GM04504 (cell line): ENCODE results near the gene ADAMTSL1.
A peak's percentile ranks its signal among the peaks of the same experiment; 100 is the strongest.
"Not testable (repeated sequence)": the region's sequence is repeated elsewhere in the genome, so short reads cannot be mapped to it uniquely, and the experiment has no call there.

Source experiments
- DNase-seq: peaks from one replicate; pipeline ENCODE4 v3.0.0-alpha.2; 2012; ENCODE audit warnings: low read depth

Gene ADAMTSL1

DNA sequence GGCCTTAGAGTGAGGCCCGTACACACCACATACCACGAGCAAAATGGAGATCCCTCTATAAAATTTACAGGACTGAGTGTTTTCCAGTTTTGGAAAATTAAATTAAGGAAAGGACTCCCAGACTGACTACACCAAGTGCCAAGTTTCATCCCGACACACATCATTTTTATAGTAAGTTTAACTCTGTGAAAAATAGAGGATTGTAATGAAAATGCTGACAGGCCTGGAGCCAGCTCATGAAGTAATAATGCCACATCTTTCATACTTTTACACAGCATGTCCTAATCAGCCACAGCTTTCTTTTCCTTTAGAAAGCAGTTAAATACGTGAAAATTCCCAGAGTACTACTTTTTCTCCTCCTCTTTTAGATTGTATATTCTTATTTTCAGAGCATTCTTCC is 389.8 kb downstream of the ADAMTSL1 start:
- peak; percentile 44 for DNase-seq

DNA sequence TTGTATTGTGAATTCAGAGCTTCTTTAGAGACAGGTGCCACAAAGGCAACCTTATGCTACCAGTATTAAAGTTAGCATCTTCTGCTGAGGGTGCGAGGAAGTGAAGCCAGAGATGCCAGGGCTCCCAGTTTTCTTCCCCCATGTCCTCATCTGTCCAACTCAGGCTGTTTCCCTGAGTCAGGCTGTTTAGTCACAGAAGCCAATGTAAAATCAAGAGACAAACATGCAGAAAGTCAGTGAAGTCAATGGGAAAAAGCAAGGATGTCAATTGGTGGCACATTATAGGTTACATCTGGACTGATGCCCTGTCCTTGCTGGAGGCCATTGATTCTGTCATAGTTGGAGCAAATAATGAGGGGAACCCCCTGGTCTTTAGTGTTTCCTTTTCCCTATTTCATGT is 390.6 kb downstream of the ADAMTSL1 start:
- DNase-seq: no peak

DNA sequence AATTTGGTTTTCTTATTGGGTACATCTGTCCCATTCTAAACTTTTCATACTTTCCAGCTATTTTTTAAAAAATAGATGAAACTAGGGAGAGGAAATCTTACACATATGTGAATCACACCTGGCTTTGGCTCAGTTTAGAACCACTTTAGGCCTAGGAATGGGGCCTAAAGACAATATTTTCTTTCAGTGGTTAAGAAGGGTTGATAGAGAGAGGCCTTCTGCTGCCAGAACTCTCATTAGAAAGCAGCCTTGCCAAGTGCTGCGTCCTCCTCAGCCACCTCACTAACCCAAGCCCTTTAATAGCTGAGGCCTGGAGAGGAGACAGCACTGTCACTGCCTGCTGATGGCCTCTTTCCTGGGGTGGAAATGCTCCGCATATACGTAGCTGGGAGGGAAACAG is 391.6 kb downstream of the ADAMTSL1 start:
- DNase-seq: no peak

DNA sequence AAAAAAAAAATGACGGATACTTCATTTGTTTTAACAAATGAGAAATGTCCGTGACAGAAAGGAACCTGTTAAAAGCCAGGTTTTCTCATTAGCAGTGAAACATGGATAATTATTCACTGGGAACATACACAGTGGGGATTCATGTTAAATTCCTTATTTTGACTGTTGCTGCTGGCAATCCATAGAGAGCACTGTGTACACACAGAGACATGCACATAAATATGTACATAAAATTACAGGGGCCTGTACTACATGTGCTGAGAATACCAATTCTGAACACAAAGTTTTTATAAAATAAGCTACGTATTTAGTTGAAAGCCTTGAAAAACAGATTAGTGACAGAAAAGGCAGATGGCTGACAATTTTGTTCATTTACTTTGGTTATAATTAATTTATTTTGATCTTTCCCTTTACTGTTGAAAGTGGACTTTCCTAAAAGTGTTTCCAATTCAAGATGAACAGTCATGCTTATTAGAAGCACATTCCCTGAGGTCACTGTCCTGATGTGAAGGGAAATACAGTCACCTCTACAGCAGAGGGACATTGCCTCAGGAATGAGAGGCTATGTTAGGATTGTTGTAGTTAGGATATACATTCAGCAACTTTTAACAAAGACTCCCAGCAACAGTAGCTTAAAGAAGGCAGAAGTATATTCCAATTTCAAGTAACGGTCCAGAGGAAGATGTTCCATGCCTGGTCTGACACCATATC is 392.3 kb downstream of the ADAMTSL1 start:
- no peak for DNase-seq

DNA sequence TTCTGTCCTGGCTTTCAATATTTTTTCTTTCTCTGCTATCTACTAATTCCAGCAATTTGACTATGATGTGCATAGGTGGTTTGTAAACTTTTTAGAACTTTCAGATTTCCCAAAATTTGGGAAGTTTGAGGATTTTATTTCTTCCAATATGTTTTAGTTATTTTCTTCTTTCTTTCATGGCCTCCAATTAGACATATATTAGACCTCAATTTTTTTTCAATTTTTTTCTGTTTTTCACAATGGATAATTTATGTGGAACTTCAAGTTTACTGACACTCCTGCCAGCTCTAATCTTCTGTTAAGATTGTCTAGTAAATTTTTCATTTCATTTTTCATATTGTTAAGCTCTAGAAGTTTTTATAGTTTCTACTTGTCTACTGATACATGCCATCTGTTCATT is 395.8 kb downstream of the ADAMTSL1 start:
- DNase-seq: no peak

DNA sequence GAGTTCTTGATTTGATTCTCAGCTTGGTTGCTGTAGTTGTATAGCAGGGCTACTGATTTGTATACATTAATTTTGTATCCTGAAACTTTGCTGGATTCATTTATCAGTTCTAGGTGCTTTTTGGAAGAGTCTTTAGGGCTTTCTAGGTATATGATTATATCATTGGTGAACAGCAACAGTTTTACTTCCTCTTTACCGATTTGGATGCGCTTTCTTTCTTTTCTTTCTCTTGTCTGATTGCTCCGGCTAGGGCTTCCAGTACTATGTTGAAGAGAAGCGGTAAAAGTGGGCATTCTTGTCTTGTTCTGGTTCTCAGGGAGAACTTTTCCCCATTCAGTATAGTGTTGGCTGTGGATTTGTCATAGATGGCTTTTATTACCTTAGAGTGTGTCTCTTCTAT is 400.1 kb downstream of the ADAMTSL1 start:
- DNase-seq: no peak

DNA sequence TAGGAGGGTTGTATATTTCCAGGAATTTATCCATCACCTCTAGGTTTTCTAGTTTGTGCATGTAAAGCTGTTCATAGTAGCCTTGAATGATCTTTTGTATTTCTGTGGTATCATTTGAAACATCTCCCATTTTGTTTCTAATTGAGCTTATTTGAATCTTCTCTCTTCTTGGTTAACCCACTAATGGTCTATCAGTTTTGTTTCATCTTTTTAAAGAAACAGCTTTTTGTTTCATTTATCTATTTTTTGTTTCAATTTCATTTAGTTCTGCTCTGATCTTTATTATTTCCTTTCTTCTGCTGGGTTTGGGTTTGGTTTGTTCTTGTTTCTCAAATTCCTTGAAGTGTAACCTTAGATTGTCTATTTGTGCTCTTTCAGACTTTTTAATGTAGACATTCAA is 401.0 kb downstream of the ADAMTSL1 start:
- not testable (repeated sequence) for DNase-seq

DNA sequence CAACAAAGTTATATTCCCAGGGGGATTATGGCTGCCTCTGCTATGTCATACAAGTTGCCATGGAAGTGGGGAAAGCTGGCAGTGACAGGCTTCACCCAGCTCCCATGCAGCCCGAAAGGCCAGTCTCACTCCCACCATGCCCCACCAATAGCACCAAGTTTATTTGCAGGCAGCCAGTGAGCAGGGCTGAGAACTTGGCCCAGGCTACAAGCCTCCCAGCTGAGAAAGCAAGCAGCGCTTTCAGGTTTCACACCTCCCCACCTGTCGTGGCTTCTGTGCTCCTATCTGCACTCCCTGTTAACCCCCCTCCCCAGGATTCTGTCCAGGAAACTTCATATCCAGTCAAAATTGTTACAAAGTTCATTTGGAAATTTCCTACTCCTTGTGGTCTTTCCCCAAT is 404.0 kb downstream of the ADAMTSL1 start:
- DNase-seq: no peak

DNA sequence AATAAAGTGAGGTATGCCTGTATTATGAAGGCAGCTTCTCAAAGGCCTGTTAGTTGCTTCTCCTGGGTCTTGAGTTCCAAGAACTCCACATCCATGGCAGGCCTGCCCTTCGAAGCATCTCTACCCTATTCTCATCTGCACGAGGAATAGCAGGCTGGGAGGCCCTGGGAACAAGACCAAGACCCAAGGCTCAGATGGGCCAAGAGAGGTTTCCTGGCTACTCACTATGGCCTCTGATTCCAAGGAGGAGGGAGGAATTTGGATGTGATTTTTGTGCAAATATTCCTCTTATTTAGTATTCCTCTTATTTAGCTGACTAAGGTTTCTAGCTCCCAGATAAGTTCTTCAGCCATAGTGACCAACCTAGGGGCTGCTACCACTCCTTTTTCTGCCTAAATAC is 407.8 kb downstream of the ADAMTSL1 start:
- DNase-seq: no peak

DNA sequence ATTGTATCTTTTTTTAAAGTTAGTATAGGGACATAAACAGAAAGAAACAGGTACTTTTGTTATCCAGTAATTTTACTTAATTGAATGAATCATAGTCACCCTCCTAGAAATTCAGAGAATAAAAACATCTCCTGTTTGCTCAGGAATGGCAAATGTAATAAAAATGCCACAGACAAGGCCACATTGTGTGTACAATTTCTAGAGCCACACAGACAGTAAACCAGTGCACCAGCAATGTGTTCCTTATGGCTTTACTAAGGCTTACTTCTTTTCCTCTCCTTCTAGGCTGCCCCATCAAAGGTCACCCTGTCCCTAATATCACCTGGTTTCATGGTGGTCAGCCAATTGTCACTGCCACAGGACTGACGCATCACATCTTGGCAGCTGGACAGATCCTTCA is 413.6 kb downstream of the ADAMTSL1 start:
- DNase-seq: no peak

DNA sequence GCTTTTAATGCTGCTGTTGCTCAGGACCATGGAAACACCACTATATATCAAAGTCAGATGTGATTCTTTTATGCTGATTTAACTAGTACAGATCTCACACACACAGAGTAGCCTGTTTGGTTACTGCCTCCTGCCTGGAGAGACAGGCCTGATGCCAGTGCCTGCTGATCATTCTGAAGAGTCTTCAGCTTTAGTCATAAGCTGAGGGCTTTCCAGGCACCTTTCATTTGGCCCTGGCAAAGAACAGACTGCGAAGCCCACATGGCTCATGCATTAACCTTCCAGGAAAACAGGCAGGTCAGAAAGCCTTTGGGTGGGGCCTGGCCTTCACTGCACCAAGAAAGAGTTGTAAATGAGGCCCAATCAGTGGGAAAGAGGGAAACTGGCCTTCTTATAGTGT is 414.3 kb downstream of the ADAMTSL1 start:
- peak; percentile 32 for DNase-seq

DNA sequence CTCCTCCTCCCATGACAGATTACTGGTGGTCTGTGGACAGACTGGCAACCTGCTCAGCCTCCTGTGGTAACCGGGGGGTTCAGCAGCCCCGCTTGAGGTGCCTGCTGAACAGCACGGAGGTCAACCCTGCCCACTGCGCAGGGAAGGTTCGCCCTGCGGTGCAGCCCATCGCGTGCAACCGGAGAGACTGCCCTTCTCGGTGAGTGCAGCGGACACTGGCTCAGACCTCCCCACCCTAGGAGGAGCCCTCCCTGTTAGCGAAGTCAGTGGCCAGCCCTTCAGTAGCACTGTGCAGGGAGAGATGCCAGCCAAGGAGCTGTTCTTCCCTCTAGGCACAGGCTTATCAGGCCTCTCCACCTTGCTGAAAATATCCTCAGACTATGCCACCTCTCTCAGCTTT is 415.6 kb downstream of the ADAMTSL1 start:
- DNase-seq: no peak

DNA sequence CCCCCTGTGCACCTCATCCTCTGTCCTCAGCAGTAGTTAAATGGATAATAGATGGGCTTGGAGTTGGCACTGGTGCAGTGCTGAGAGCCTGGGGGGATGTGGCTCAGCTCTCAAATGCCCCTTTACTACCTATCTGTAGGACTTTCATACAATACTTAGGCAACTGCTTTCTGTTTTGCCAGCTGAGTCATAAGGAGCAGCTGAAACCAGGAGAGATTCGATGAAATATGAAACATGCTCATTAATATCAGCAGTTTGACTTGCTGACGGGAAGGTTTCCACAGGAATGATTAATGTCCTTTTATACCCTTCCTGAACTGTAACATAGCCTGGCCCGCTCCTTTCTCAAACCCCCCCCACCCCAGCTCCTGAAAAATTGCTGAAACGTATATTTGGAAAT is 416.4 kb downstream of the ADAMTSL1 start:
- DNase-seq: peak; percentile 12

DNA sequence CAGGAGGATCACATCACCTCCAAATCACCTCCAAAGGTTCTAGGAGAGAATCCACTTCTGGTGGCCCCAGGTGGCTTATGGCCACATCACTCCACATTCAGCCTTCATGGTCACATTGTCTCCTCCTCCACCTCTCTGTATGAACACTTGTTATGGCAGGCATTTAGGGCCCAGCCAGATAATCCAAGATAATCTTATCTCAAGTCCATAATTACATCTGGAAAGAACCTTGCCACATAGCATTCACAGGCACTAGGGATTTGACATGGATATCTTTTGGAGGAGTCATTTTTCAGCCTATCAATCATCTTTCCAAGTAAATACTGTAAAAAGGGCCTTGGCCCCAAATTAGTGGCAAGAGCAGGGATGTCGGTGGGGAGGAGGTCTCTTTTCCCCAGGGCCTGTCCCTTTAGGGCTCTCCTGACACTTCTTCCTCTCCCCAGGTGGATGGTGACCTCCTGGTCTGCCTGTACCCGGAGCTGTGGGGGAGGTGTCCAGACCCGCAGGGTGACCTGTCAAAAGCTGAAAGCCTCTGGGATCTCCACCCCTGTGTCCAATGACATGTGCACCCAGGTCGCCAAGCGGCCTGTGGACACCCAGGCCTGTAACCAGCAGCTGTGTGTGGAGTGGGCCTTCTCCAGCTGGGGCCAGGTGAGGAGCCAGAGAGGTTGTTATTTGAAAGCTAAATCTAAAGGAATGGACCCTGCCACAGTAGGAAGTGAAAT is 418.2 kb downstream of the ADAMTSL1 start:
- no peak for DNase-seq

DNA sequence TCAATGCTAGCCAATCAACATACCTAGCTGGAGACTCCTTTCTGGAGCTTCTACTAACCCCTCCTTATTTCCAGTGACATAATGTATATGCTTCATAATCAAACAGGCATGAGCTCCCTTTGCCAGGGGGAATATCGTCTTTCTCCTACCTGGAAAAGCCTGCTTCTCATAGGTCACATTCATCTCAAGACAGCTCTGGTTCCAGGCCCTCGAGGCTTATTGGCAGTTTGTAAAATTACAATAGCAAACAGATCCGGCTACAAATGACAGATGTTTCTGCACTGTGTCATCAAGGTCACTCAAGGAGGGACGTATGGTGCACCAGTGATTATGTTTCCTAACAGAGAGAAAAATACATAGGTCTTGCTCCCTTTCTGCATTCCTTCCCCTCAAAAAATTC is 419.1 kb downstream of the ADAMTSL1 start:
- no peak for DNase-seq

DNA sequence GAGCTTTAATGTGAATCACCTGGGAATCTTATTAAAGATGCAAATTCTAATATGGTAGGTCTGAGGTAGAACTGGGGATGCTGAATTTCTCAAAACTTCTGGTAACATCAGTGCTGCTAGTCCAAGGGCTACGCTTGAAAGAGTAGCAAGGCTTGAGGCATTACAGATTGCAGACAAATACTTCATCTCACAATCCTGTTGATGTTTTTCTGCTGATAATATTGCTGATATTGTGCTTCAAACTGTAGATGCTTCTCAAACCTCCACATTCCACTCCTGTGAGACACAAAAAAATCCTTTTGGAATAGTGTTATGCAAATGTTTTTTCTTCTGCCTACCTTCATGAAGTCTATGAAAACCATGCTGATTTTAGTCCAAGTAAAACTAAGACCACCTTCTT is 419.5 kb downstream of the ADAMTSL1 start:
- DNase-seq: no peak

DNA sequence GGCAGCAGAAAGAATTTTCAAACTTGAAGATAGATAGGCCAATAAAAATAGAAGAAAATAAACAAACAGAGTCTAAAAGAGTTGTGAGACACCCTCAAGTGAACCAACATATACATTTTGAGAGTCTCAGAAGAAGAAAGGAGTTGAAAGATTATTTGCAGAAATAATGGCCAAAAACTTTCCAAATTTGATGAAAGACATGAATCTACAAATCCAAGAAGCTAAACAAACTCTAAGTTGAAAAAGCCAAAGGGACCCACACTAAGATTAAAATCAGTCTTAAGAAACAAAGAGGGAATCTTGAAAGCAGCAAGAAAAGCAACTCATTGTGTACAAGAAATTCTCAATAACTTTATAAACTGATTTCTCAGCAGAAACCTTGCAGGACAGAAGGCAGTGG is 422.1 kb downstream of the ADAMTSL1 start:
- DNase-seq: no peak

DNA sequence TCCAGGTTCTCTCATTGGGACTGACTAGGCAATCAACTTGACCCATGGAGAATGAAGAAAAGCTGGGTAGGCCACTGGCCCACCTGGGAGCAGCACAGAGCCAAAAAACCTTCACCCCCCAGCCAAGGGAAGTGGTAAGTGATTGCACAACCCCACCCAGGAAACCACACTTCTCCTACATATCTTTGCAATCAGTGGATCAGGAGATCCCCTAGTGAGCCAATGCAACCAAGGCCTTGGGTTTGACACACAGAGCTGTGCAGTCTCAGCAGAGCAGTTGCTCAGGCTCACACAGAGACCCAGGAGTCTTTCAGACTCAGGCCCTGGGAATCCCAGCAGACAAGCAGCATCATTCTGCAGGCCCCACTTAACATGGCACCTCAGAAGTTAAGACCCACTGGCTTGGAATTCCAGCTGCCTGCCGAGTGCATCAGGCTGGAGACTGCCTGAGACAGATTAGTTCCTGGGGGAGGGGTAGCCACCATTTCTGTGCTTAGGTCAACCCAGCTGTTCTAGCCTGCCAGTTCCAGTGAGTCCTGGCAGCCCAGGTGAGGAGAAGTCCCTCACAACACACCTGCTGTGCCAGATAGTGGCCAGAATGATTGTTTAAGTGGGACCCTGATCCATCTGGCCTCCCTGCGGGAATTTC is 422.7 kb downstream of the ADAMTSL1 start:
- no peak for DNase-seq

DNA sequence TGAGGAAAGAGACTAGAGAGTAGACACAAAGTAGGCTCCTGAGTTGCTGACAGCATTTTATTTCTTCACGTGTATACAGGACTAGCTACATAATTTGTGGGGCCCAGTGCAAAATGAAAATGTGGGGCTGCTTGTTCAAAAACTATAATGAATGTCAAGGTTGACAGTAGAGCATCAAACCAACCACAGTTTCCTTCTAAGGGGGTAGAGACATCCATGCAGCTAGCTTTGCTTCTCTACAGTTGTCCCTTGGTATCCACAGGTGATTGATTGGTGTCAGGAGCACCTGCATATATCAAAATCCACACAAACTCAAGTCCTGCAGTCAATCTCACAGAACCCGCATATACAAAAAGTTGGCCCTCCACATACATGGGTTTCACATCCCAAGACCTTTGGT is 429.5 kb downstream of the ADAMTSL1 start:
- no peak for DNase-seq

DNA sequence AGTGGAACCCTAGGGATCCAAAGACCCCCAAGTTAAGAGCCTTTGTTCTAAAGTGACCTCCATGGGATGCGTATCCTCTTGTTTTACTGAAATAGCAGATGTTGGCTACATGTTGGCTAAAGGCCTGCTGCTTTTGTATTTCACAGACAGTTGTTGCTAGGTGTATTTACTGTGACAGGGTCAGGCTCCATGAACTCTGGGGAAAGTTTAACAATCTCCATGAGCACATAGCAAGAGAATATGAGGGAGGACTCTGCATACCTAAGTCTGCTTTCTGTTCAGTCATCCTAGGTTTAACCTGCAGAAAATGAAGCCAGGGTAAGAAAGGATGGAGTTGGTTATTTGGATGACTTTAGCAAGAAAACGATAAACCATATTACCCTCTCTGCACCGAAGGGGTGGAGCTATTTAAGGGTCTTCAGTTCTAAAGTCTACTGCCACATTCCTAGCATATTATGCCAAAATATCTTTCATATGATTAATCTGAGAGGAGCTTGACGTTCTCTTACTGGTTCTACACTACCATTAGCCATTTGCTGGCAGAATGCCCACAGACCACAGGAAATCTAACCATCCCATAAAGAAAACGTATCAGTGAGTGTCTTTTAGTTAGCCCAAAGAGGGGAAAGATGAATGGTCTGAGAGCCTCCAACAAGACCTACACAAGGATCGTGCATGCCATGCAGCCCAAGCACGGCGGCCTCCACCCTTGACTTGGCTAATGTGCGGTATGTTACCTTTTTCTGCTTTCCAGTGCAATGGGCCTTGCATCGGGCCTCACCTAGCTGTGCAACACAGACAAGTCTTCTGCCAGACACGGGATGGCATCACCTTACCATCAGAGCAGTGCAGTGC is 431.3 kb downstream of the ADAMTSL1 start:
- DNase-seq: no peak

DNA sequence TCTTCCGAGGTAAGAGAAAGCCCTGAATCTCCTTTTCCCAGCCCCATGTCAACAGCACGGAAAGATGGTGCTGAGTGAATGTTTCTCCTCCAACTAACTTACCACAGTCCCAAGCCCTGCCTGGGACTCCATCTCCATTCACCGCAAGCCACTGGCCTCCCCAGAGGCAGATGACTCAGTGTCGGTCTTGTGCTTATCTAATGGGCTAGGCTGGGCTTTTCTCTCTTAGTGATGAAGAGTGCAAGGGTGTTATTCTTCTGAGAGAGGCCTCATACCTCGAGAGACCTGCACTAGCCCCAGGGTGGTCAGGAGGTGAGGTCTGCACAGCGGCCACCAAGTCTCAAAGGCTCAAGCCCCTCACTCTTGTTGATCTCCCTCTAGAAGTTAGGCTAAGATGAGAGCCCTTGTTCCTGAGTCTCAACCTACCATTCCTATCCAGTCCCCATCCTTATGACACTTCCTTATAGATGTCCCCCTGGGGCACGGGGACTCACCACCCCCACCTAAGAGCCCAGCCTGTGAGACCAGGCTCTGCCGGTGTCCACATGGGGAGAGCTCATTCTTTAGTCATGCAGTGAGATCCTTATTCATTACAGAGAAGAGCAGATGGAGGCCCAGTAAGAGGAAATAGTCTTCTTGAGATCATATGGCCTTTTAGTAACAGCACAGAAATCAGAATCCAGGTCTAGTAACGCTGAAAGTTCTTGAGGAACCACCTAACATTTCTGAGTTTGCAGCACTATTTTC is 432.1 kb downstream of the ADAMTSL1 start:
- DNase-seq: no peak
